HepG2 (cell line): ENCODE data around the gene RFTN1. TPM values are rescaled to one million over a fixed set of nuclear protein-coding genes. Genes with fewer than 3 reads are reported as not detected.

Source experiments
- ATAC-seq: fragments of 200-7000 bp; cut with Tn5 transposase; 3 replicates; pipeline ENCODE4 v1.9.1; 2020; ENCODE audit warnings: mild to moderate bottlenecking, moderate library complexity
- BruUV-seq: library from RNA; stranded (reverse); fragments of 400-500 nt; replicated peaks from 2 replicates; lab custom pipeline; 2021; lab: Mats Ljungman, UMichigan
- CTCF ChIA-PET: fragments of 300-600 bp; formaldehyde crosslinking; extraction: SDS; loops from one replicate; lab custom pipeline; 2021; ENCODE audit warnings: low total read pairs, inconsistent platforms, low intra/inter-chr PET ratio; lab: Yijun Ruan, JAX
- POLR2A ChIA-PET: fragments of 350-600 bp; sonication (Branson Sonifier 250); formaldehyde crosslinking; loops from one replicate; lab custom pipeline; 2020; ENCODE audit warnings: antibody characterized with exemption, inconsistent platforms; lab: Yijun Ruan, JAX
- DNase-seq: peaks from one replicate; pipeline ENCODE4 v3.0.0-alpha.2; 2015; ENCODE audit warnings: low spot score
- FAIRE-seq: peaks from 3 replicates; lab custom pipeline; 2011; peaks lifted over from hg19 to GRCh38; lab: Jason Lieb, UNC
- H2AFZ ChIP-seq: one replicate; pipeline ENCODE4 v1.6.1; 2011; ENCODE audit warnings: low read length, inconsistent platforms
- H3K27ac ChIP-seq: fragments of 300-600 bp; 3 replicates; pipeline ENCODE4 v1.8.0; 2011; ENCODE audit warnings: mixed run types, mild to moderate bottlenecking, mixed read lengths, low read length, inconsistent platforms; ENCODE audit not compliant: insufficient read depth; ENCODE audit errors: extremely low read length
- H3K27me3 ChIP-seq, 2 experiments: fragments of 200-600 bp in 1 of 2; 2 replicates in 1 of 2; 3 replicates in 1 of 2; pipeline versions ENCODE4 v1.6.0 to v1.8.0; 2011; ENCODE audit warnings: low read length in 2 of 2, mild to moderate bottlenecking in 2 of 2, moderate library complexity in 2 of 2, inconsistent platforms in 1 of 2; ENCODE audit not compliant: insufficient read depth in 2 of 2, control insufficient read depth in 1 of 2
- H3K36me3 ChIP-seq, 2 experiments: fragments of 200-600 bp in 1 of 2; replicated peaks in 1 of 2; 2 replicates in 1 of 2; 3 replicates in 1 of 2; pipeline versions ENCODE4 v1.5.1 to v1.8.0; 2011; ENCODE audit warnings: low read length in 2 of 2, inconsistent platforms in 1 of 2; ENCODE audit not compliant: insufficient read depth in 2 of 2, control insufficient read depth in 1 of 2
- H3K4me1 ChIP-seq: 2 replicates; pipeline ENCODE4 v1.5.1; 2012; ENCODE audit warnings: low read length, inconsistent platforms; ENCODE audit not compliant: insufficient read depth
- H3K4me2 ChIP-seq: 2 replicates; pipeline ENCODE4 v1.6.0; 2011; ENCODE audit warnings: low read depth, low read length, inconsistent platforms
- H3K4me3 ChIP-seq, 3 experiments: fragments of 200-600 bp in 1 of 3; sonication (generic), shearing (Covaris generic) in 1 of 3; replicated peaks in 1 of 3; 2 replicates each; pipeline ENCODE4 v1.5.1; 2011 to 2016; ENCODE audit warnings: low read length in 3 of 3, inconsistent platforms in 2 of 3, low read depth in 2 of 3, mild to moderate bottlenecking in 2 of 3, control low read depth in 1 of 3, mixed read lengths in 1 of 3; ENCODE audit not compliant: insufficient read depth in 1 of 3
- H3K79me2 ChIP-seq: one replicate; pipeline ENCODE4 v1.6.1; 2011; ENCODE audit warnings: low read length, inconsistent platforms; ENCODE audit not compliant: insufficient read depth
- H3K9ac ChIP-seq: 2 replicates; pipeline ENCODE4 v1.6.0; 2011; ENCODE audit warnings: mild to moderate bottlenecking, low read depth, low read length, inconsistent platforms; ENCODE audit not compliant: insufficient read depth
- H3K9me3 ChIP-seq: 2 replicates; pipeline ENCODE4 v1.5.1; 2012; ENCODE audit warnings: mild to moderate bottlenecking, low read length
- H4K20me1 ChIP-seq: 2 replicates; pipeline ENCODE4 v1.6.0; 2011; ENCODE audit warnings: inconsistent platforms, mild to moderate bottlenecking, low read length, moderate library complexity; ENCODE audit not compliant: insufficient read depth
- ATF1 ChIP-seq: IDR thresholded peaks from 2 replicates; pipeline ENCODE4 v1.6.1; 2016; ENCODE audit warnings: mild to moderate bottlenecking, control low read depth
- ERF ChIP-seq: IDR thresholded peaks from 2 replicates; pipeline ENCODE4 v1.6.1; 2018; ENCODE audit warnings: missing biosample characterization, missing genetic modification reagents
- FOSL1 ChIP-seq: sonication (generic); formaldehyde crosslinking; IDR thresholded peaks from 2 replicates; pipeline ENCODE4 v1.9.0; 2021; ENCODE audit warnings: missing genetic modification reagents, borderline replicate concordance
- FOXO1 ChIP-seq: sonication (generic); formaldehyde crosslinking; IDR thresholded peaks from 2 replicates; pipeline ENCODE4 v1.4.0; 2020; ENCODE audit warnings: missing genetic modification reagents
- GLI4 ChIP-seq: sonication (generic); formaldehyde crosslinking; IDR thresholded peaks from 2 replicates; pipeline ENCODE4 v1.5.1; 2020; ENCODE audit warnings: missing genetic modification reagents, mild to moderate bottlenecking, moderate library complexity, borderline replicate concordance
- HNRNPH1 ChIP-seq: fragments of 200-400 bp; formaldehyde crosslinking; optimal IDR thresholded peaks from 2 replicates; pipeline ENCODE3; 2017; ENCODE audit warnings: mild to moderate bottlenecking, low read depth, low read length
- JDP2 ChIP-seq: sonication (generic); formaldehyde crosslinking; IDR thresholded peaks from 2 replicates; pipeline ENCODE4 v1.8.1; 2022; ENCODE audit warnings: missing genetic modification reagents, borderline replicate concordance
- MAFK ChIP-seq, 2 experiments: IDR thresholded peaks in 1 of 2; conservative IDR thresholded peaks in 1 of 2; 2 replicates each; pipeline ENCODE4 v1.6.1; 2011; ENCODE audit warnings: improper control_type of control experiment in 2 of 2, low read length in 2 of 2
- PHF5A ChIP-seq: IDR thresholded peaks from one replicate; pipeline ENCODE4 v1.6.1; 2018; ENCODE audit warnings: low read depth, missing genetic modification reagents; ENCODE audit not compliant: unreplicated experiment
- TOPORS ChIP-seq: sonication (generic); formaldehyde crosslinking; IDR thresholded peaks from 2 replicates; pipeline ENCODE4 v1.8.0; 2023; ENCODE audit warnings: mild to moderate bottlenecking, missing genetic modification reagents
- ZMAT3 ChIP-seq: sonication (generic); formaldehyde crosslinking; conservative IDR thresholded peaks from 2 replicates; pipeline ENCODE4 v1.7.0; 2021; ENCODE audit warnings: missing genetic modification reagents
- ZNF510 ChIP-seq: sonication (generic); formaldehyde crosslinking; IDR thresholded peaks from 2 replicates; pipeline ENCODE4 v1.4.0; 2020; ENCODE audit warnings: low read depth, mild to moderate bottlenecking, missing genetic modification reagents
- ZNF605 ChIP-seq: sonication (generic); formaldehyde crosslinking; IDR thresholded peaks from 2 replicates; pipeline ENCODE4 v1.8.0; 2022; ENCODE audit warnings: mild to moderate bottlenecking, missing genetic modification reagents
- ZNF724P ChIP-seq: sonication (generic); formaldehyde crosslinking; IDR thresholded peaks from 2 replicates; pipeline ENCODE4 v1.8.0; 2022; ENCODE audit warnings: missing genetic modification reagents, borderline replicate concordance
- WGBS: methylation state at CpG from one replicate; pipeline ENCODE4 v1.1.6; 2017; ENCODE audit warnings: low lambda C conversion rate; 5-methylcytosine and 5-hydroxymethylcytosine counted together
- in situ Hi-C: cut with HindIII; loops from 2 replicates; pipeline ENCODE4 v1.10.0; 2017; ENCODE audit warnings: low pct_unique_long_range_greater_than_20kb; ENCODE audit not compliant: extremely low pct_ligation_motif_present
- intact Hi-C: fragments of 100-400 bp; cut with micrococcal nuclease; formaldehyde crosslinking; loops from one replicate; pipeline ENCODE4 v1.10.0; 2022; ENCODE audit not compliant: unreplicated experiment
- polyA plus RNA-seq, 8 experiments: library from polyadenylated mRNA; depleted of rRNA in 3 of 8; stranded (reverse) in 7 of 8; unstranded in 1 of 8; fragments of >200 nt; fragmentation: Illumina TruSeq in 4 of 8; extraction: Trizol in 4 of 8; gene quantifications; 2 replicates each; pipeline versions ENCODE4 v1.2.1 to v1.2.3, GENCODE V29; 2011 to 2016; ENCODE audit warnings: low read depth in 4 of 8, missing spikeins in 1 of 8, mixed read lengths in 1 of 8; ENCODE audit not compliant: insufficient read depth in 1 of 8
- total RNA-seq, 5 experiments: library from RNA; depleted of rRNA; stranded (reverse); fragments of >200 nt; fragmentation: Illumina TruSeq; extraction: Trizol; gene quantifications; 2 replicates each; pipeline ENCODE4 v1.2.3, GENCODE V29; 2016; ENCODE audit warnings: low read depth in 1 of 5
- TF ChIP-seq, protein P1 (sequence below): sonication (generic); formaldehyde crosslinking; IDR thresholded peaks from 2 replicates; pipeline ENCODE4 v1.8.0; 2022; ENCODE audit warnings: low read depth, missing genetic modification reagents
- TF ChIP-seq, protein P2 (sequence below): sonication (generic); formaldehyde crosslinking; IDR thresholded peaks from 2 replicates; pipeline ENCODE4 v1.9.0; 2021; ENCODE audit warnings: missing genetic modification reagents, borderline replicate concordance
- TF ChIP-seq, protein P3 (sequence below), 2 experiments: fragments of 450-650 bp in 1 of 2; sonication (generic) in 1 of 2; formaldehyde crosslinking; IDR thresholded peaks; 2 replicates each; pipeline versions ENCODE4 v1.5.0 to v1.8.0; 2020 to 2022; ENCODE audit warnings: mild to moderate bottlenecking in 1 of 2, missing genetic modification reagents in 1 of 2
- TF ChIP-seq, protein P4 (sequence below): IDR thresholded peaks from 2 replicates; pipeline ENCODE4 v1.6.1; 2016; ENCODE audit warnings: low read depth, borderline replicate concordance

The RFTN1 gene
- total and polyA plus RNA-seq, 2 of the 13 experiments (the other 11 are each of a cell fraction or from before 2014, with no cell fraction given): not detected

DNA sequence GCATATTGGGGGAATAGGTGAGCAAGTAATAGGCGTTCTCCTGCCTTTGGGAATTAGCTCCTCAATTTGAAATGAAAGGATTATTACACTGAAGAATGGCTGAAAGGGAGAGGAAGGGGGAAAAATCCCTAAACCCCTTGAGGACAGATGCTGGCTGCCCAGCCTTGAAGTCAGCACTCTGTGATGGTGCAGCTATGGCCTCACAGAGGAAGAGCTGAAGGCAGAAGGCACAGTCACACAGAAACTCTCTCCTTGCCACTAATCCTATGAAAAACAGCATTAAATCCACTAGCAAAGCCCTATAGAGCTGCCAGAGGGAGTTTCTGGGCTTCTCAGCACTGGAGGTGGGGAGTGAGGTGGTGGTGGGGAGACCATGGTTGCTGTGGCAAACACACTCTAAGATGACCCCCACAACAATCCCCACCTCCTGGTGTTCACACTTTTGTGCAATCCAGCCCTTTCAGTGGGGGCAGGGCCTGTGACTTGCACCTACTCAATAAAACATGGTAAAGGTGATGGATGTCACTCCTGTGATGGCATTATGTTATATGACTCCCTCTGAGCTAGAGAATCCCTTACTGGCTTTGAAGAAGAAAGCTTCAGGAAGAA is 101.2 kb downstream of the RFTN1 start (continued):
- TF ChIP-seq, protein P1, sequence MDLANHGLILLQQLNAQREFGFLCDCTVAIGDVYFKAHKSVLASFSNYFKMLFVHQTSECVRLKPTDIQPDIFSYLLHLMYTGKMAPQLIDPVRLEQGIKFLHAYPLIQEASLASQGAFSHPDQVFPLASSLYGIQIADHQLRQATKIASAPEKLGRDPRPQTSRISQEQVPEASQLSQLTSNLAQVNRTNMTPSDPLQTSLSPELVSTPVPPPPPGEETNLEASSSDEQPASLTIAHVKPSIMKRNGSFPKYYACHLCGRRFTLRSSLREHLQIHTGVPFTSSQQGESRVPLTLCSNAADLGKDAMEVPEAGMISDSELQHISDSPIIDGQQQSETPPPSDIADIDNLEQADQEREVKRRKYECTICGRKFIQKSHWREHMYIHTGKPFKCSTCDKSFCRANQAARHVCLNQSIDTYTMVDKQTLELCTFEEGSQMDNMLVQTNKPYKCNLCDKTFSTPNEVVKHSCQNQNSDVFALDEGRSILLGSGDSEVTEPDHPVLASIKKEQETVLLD (CRISPR knock-in tag): no peak
- TF ChIP-seq PHF5A: no peak
- no peak for TF ChIP-seq FOSL1
- no peak for TF ChIP-seq GLI4
- TF ChIP-seq, protein P2, sequence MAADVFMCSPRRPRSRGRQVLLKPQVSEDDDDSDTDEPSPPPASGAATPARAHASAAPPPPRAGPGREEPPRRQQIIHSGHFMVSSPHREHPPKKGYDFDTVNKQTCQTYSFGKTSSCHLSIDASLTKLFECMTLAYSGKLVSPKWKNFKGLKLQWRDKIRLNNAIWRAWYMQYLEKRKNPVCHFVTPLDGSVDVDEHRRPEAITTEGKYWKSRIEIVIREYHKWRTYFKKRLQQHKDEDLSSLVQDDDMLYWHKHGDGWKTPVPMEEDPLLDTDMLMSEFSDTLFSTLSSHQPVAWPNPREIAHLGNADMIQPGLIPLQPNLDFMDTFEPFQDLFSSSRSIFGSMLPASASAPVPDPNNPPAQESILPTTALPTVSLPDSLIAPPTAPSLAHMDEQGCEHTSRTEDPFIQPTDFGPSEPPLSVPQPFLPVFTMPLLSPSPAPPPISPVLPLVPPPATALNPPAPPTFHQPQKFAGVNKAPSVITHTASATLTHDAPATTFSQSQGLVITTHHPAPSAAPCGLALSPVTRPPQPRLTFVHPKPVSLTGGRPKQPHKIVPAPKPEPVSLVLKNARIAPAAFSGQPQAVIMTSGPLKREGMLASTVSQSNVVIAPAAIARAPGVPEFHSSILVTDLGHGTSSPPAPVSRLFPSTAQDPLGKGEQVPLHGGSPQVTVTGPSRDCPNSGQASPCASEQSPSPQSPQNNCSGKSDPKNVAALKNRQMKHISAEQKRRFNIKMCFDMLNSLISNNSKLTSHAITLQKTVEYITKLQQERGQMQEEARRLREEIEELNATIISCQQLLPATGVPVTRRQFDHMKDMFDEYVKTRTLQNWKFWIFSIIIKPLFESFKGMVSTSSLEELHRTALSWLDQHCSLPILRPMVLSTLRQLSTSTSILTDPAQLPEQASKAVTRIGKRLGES (CRISPR knock-in tag): no peak

DNA sequence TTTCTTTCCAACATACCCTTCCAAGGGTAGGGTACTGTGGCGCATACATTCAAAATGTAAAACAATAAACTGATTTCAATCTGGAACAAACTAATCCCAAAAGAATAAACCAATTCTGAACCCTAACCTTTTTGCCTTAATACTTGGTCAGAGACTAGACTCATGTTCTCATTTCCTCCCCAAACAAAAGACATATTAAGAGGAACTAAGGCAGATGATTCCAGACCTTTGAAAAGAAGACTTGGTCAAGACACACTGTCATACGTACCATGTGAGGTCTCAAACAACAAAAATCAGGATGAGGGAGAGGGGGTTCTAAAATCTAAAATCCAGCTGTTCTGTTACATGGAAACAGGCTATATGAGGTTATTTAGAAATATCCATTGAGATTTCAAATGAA is 102.1 kb downstream of the RFTN1 start:
- DNase-seq (no peak), FAIRE-seq (no peak), ATAC-seq (no peak)
- Histone ChIP-seq H3K27me3 (peaks cover 0 to 30% of the 10 kb centered on the region in 2 experiments; a peak in 4 of 5 replicates), H3K4me3 (no peak overlapping the region), H3K36me3 (no peaks in the 10 kb centered on the region), H2AFZ (no peak overlapping the region), H3K9ac (no peak overlapping the region), H3K4me1 (no peaks in the 10 kb centered on the region), H4K20me1 (no peaks in the 10 kb centered on the region), H3K79me2 (no peaks in the 10 kb centered on the region), H3K4me2 (no peak overlapping the region), H3K27ac (no peak overlapping the region), H3K9me3 (no peaks in the 10 kb centered on the region)
- 34% methylated on average over 2 of the region's 2 CpGs for WGBS
- in situ Hi-C loops: no loop called here
- no TSS peak for BruUV-seq
- POLR2A ChIA-PET: no interaction called here
- CTCF ChIA-PET: no interaction called here
- intact Hi-C loops: no loop called here
- no peak for TF ChIP-seq TOPORS (CRISPR knock-in tag)
- no peak for TF ChIP-seq ZNF510 (CRISPR knock-in tag)
- no peak for TF ChIP-seq ZMAT3
- TF ChIP-seq ZNF605 (CRISPR knock-in tag): no peak
- TF ChIP-seq ERF (CRISPR knock-in tag): no peak
- no peak for TF ChIP-seq MAFK (conservative IDR thresholded peaks at IDR 0.05 in 1 of 2, IDR thresholded peaks at IDR 0.05 in 1 of 2; ENCODE audit: low read length in 2 of 2)
- TF ChIP-seq, protein P3, sequence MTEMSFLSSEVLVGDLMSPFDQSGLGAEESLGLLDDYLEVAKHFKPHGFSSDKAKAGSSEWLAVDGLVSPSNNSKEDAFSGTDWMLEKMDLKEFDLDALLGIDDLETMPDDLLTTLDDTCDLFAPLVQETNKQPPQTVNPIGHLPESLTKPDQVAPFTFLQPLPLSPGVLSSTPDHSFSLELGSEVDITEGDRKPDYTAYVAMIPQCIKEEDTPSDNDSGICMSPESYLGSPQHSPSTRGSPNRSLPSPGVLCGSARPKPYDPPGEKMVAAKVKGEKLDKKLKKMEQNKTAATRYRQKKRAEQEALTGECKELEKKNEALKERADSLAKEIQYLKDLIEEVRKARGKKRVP (CRISPR knock-in tag; IDR thresholded peaks at IDR 0.05): no peak
- TF ChIP-seq, protein P4, sequence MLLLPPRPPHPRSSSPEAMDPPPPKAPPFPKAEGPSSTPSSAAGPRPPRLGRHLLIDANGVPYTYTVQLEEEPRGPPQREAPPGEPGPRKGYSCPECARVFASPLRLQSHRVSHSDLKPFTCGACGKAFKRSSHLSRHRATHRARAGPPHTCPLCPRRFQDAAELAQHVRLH (CRISPR knock-in tag): no peak
- TF ChIP-seq FOXO1 (CRISPR knock-in tag): no peak
- no peak for TF ChIP-seq JDP2 (CRISPR knock-in tag)
- TF ChIP-seq HNRNPH1: no peak
- TF ChIP-seq ATF1 (CRISPR knock-in tag): no peak
- no peak for TF ChIP-seq ZNF724P (CRISPR knock-in tag)
